CD4-positive, alpha-beta T cell treated with Interleukin-10 for 1 hour (primary cell): Measurements from ENCODE around the gene FAM237A.

Experiments used
- DNase-seq: peaks from one replicate; pipeline ENCODE4 v3.0.0-alpha.2; 2020

FAM237A gene

GRCh38 chr2:206642075-206643025, at the start of gene FAM237A:
Gene FAM237A (plus strand): TSS chr2:206642487. CDS start chr2:206644237, 1,750 bp downstream.
- DNase-seq, result no peak

- DNase-seq, result no peak
Observed at GRCh38 chr2:206597717-206598218, 44.5 kb upstream of the FAM237A start.

GRCh38 chr2:206603243-206603642, 39.0 kb upstream of the FAM237A start:
- no peak for DNase-seq

GRCh38 chr2:206610451-206610850, 31.8 kb upstream of the FAM237A start:
- DNase-seq, result no peak

- no peak for DNase-seq
Observed at GRCh38 chr2:206611191-206611590, 31.1 kb upstream of the FAM237A start.

GRCh38 chr2:206611736-206612135, 30.6 kb upstream of the FAM237A start:
- no peak for DNase-seq

- DNase-seq, result no peak
Observed at GRCh38 chr2:206614811-206615210, 27.5 kb upstream of the FAM237A start.

- DNase-seq, result no peak
Observed at GRCh38 chr2:206615417-206616089, 26.7 kb upstream of the FAM237A start.

- DNase-seq, result no peak
Observed at GRCh38 chr2:206616151-206616550, 26.1 kb upstream of the FAM237A start.

GRCh38 chr2:206619011-206619410, 23.3 kb upstream of the FAM237A start:
- no peak for DNase-seq

- DNase-seq, result no peak
Observed at GRCh38 chr2:206626108-206626507, 16.2 kb upstream of the FAM237A start.

GRCh38 chr2:206627632-206628031, 14.7 kb upstream of the FAM237A start:
- DNase-seq, result no peak

- no peak for DNase-seq
Observed at GRCh38 chr2:206631340-206631739, 10.9 kb upstream of the FAM237A start.

GRCh38 chr2:206635015-206635414, 7.3 kb upstream of the FAM237A start:
- DNase-seq, result no peak

- DNase-seq, result no peak
Observed at GRCh38 chr2:206639636-206640035, 2.7 kb upstream of the FAM237A start.

GRCh38 chr2:206641226-206641625, 1.1 kb upstream of the FAM237A start:
- no peak for DNase-seq

GRCh38 chr2:206647985-206648384, 5.7 kb downstream of the FAM237A start:
- no peak for DNase-seq

- no peak for DNase-seq
Observed at GRCh38 chr2:206657087-206657486, 14.8 kb downstream of the FAM237A start.

GRCh38 chr2:206665251-206665650, 23.0 kb downstream of the FAM237A start:
- DNase-seq, result no peak

GRCh38 chr2:206670531-206671319, 28.4 kb downstream of the FAM237A start:
- no peak for DNase-seq

GRCh38 chr2:206683546-206683945, 41.3 kb downstream of the FAM237A start:
- DNase-seq, result no peak

GRCh38 chr2:206688453-206688852, 46.2 kb downstream of the FAM237A start:
- DNase-seq, result no peak

GRCh38 chr2:206688990-206689389, 46.7 kb downstream of the FAM237A start:
- no peak for DNase-seq
